HG02938 (cell line): ENCODE measurements around the gene NARS2.
A peak's percentile ranks its signal among the peaks of the same experiment; 100 is the strongest.
"Not testable (repeated sequence)": the region's sequence is repeated elsewhere in the genome, so short reads cannot be mapped to it uniquely, and the experiment has no call there.

Source experiments
- ATAC-seq: cut with Tn5 transposase; IDR thresholded peaks from one replicate; pipeline ENCODE4 v1.9.1; 2021; ENCODE audit warnings: mild to moderate bottlenecking, moderate library complexity; ENCODE audit not compliant: unreplicated experiment

NARS2 gene

GRCh38 chr11:78547931-78548705 lies 26.5 kb downstream of the NARS2 start:
- ATAC-seq: no peak

- no peak for ATAC-seq
Observed at GRCh38 chr11:78542007-78542406, 32.7 kb downstream of the NARS2 start.

GRCh38 chr11:78541537-78541936 lies 33.1 kb downstream of the NARS2 start:
- no peak for ATAC-seq

GRCh38 chr11:78540256-78540655 lies 34.4 kb downstream of the NARS2 start:
- ATAC-seq: no peak

- no peak for ATAC-seq
Observed at GRCh38 chr11:78539506-78539905, 35.2 kb downstream of the NARS2 start.

- ATAC-seq: no peak
Observed at GRCh38 chr11:78536933-78537332, 37.7 kb downstream of the NARS2 start.

- no peak for ATAC-seq
Observed at GRCh38 chr11:78535920-78536319, 38.7 kb downstream of the NARS2 start.

GRCh38 chr11:78535027-78535426 lies 39.6 kb downstream of the NARS2 start:
- no peak for ATAC-seq

- peak; percentile 73 for ATAC-seq
Observed at GRCh38 chr11:78533399-78533798, 41.3 kb downstream of the NARS2 start.

- peak; percentile 28 for ATAC-seq
Observed at GRCh38 chr11:78532991-78533390, 41.7 kb downstream of the NARS2 start.

GRCh38 chr11:78526497-78527146 lies 48.0 kb downstream of the NARS2 start:
- no peak for ATAC-seq

- ATAC-seq: no peak
Observed at GRCh38 chr11:78525720-78526119, 48.9 kb downstream of the NARS2 start.

- no peak for ATAC-seq
Observed at GRCh38 chr11:78520230-78520629, 54.4 kb downstream of the NARS2 start.

- ATAC-seq: no peak
Observed at GRCh38 chr11:78516281-78516680, 58.4 kb downstream of the NARS2 start.

GRCh38 chr11:78514922-78515502 lies 59.7 kb downstream of the NARS2 start:
- no peak for ATAC-seq

- not testable (repeated sequence) for ATAC-seq
Observed at GRCh38 chr11:78513085-78513484, 61.6 kb downstream of the NARS2 start.

GRCh38 chr11:78510597-78510996 lies 64.1 kb downstream of the NARS2 start:
- no peak for ATAC-seq

- ATAC-seq: no peak
Observed at GRCh38 chr11:78510025-78510596, 64.6 kb downstream of the NARS2 start.

- ATAC-seq: no peak
Observed at GRCh38 chr11:78504708-78505107, 70.0 kb downstream of the NARS2 start.

- no peak for ATAC-seq
Observed at GRCh38 chr11:78504181-78504580, 70.5 kb downstream of the NARS2 start.

GRCh38 chr11:78499971-78500370 lies 74.7 kb downstream of the NARS2 start:
- no peak for ATAC-seq

- ATAC-seq: no peak
Observed at GRCh38 chr11:78497293-78497692, 77.4 kb downstream of the NARS2 start.
